NCI-H524 (cell line): ENCODE data around the gene CARD10.
A peak's percentile ranks its signal among the peaks of the same experiment; 100 is the strongest.

Experiments
- DNase-seq, 2 experiments: peaks; one replicate each; lab custom pipeline; 2025; lab: John Stamatoyannopoulos, UW

Gene CARD10

DNA sequence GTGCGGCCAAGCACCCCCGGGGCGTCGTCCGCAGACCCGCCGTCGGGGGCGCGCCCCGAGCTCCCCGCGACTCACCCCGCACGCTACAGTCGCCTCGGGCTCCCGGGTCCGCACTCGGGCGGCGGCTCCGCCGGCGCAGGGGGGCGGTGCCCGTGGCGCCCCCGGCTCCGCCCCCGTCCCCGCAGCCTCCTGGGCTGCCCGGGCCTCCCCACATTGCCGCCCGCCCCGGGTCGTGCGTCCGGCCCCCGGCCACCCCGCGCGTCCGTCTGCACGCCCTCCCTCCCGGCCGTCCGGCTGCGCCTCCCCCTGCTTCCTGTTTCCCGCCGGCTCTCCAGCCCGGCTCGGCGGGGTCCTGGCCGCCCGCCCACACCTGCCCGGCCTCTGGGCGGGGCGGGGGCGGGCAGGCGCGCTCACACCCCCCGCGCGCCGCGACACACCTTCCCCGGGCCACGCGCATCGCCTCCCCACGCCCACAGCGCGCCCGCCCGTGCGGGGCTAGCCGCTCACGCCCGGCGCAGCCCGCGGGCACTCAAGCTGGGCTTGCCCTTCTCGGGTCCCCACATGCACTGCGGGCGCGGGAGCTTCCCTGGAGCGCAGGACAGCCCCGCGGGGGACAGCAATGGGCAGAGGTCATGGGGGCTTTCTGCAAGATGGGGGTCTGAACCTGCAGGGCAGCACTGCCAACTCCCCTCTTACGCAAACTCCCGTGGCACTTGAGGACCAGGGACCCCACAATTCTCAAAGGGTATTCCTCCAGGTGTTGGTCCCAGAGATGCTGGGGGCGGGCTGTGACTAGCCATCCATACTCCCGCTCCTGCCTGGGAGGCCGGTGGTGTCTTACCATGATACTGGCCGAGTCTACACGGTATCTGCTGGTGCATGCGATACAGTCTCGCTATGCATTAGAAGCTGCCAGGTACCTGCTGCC, at the start of gene CARD10:
CARD10 (minus strand) TSS at position 148 of the 928 bp plus-strand sequence. CDS start 215 bp downstream, outside the sequence.
- DNase-seq = no peak

DNA sequence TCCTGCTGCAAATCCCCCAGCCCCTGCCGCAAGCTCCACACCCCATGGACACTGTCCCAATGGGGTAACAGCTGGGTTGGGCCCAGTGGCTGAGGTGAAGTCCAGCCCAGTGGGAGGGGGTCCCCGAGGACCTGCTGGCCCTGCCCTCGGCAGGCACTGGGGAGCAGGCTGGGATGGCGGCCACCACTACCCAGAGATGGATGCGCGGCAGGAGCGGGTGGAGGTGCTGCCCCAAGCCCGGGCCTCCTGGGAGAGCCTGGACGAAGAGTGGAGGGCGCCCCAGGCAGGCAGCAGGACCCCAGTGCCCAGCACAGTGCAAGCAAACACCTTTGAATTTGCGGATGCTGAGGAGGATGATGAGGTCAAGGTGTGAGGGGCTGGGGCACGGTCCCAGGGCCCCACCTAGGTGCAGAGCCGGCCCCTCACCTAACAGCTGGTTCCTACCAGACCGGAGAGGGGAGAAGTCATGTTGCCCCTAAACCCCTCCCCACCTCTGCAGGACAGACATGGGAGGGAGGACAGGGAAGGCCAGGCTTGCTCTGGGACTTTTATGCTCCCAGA, 49.3 kb upstream of the CARD10 start:
- no peak for DNase-seq

DNA sequence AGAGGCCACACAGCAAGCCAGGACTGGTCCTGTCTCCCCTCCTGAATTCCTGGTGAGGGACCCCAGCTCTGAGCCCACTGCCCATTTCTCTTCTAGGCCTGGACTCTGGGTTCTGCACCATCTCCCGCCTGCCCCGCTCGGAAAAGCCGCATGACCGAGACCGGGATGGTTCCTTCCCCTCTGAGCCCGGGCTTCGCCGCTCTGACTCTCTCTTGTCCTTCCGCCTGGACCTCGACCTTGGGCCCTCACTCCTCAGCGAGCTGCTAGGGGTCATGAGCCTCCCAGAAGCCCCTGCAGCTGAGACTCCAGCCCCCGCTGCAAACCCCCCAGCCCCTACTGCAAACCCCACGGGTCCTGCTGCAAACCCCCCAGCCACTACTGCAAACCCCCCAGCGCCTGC, 48.8 kb upstream of the CARD10 start:
- DNase-seq = no peak

- DNase-seq = peak; percentile 25 to 77
Observed at GRCh38 chr22:37566903-37567798, 47.9 kb upstream of the CARD10 start.

- no peak for DNase-seq
Observed at GRCh38 chr22:37566329-37566837, 47.2 kb upstream of the CARD10 start.

GRCh38 chr22:37565830-37566229, 46.6 kb upstream of the CARD10 start:
- DNase-seq = no peak

DNA sequence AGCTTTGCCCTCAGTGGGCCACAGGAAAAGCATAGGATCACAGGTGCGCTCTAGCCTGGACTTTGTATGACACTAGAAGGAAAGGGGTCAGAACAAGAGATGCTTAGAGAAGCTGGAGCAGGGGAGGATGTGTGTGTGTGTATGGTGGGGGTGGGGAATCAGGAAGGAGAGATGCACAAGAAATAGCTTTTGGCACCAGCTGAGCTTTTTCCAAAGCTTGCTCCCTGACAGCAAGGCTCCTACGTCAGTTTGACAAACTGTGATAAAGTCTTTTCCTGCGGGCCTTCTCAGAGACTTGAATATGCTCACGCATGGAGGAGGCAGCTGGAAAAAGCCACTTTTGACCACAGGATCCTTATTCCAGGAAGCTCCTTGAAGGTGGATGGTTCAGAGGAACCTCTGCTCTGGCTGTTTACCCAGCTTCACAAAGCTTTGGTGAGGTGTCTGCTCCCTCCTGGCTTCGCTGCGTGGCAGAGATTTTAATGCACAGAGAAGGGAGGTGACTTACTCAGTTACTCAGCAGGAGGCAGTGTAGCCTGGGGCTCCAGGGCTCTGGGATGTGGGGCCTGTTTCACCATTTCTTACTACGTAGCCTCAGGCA, 45.0 kb upstream of the CARD10 start:
- no peak for DNase-seq

DNA sequence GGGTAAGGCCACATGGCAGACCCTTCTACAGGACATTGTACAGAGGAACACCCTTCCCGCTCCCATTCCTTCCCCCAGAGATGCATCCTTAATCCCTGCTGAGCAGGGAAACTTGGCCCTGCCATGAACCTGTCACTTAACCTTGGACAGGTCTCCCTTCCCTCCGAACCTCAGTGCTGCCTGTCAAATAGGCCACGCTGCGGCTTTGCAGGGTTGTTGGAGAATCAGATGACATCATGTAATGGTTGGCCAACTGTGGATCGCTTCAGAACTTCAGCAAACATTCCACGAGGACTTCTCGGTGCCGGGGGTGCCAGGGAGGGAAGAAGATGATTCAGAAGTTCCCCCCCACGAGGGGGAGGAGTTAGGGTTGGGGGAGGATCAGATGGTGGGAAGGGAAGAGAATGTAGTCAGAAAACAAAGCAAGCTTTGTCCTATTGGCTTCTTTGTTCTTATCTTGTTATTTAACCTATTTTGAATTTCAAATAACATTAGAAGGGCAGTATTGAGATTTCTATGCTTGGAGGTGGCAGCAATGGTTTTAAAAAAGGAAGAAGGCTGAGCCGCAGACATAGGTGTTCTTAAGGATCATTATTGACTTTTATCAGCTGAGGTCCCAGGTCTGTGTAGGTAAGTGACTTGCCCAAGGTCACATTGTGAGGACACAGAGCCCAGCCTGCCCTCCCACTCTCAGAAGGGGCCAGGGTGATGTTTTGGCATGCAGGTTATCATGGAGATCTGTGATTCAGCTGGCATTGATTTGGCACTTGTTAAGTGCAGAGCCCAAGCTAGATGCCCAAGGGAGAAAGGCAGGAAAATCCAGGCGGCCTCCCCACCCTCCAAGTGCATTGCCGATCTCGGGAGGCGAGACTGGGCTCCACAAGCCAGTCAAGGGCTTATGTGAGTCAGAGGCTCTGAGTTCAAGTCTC, 44.2 kb upstream of the CARD10 start:
- DNase-seq = no peak

DNA sequence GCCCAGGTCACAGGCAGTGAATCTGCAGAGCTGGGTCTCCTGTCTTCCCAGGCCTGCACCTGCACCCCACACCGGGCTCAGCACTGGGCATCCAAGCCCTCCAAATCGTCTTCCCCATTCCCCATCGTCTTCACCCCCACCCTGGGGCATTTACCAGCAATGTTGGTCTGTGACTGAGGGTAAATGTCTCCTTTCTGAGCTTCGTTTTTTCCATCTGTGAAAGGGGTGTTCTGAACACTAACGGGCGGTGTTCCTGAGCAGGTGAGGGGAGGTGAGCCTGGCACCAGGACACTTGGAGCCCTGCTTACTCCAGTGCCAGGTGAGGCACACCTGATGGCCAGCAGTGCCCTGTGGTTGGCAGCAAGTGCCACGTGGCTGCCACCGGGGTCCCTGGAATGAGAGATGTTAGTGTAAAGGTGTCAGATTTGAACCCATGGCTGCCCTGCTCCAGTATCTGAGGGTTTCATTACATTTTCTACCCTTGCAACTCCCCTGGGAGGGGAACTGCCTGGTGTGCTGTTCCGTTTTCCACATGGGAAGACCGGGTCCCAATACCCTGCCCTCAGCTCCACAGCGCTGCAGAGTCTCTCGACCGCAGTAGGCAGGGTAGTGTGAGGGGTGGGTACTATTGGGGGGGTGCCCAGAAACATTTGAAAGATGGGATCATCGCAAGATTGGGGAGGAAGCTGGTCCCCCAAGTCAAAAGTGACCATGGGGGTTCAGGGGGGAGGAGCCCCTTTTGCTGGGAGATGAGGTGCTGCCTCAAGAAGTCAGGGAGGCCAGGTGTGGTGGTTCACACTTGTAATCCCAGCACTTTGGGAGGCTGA, 43.0 kb upstream of the CARD10 start:
- no peak for DNase-seq

GRCh38 chr22:37561212-37562048, 42.2 kb upstream of the CARD10 start:
- peak; percentile 13 to 73 for DNase-seq

- DNase-seq = no peak
Observed at GRCh38 chr22:37560608-37561211, 41.5 kb upstream of the CARD10 start.

- DNase-seq = peak in 1 of 2 experiments; percentile 9
Observed at GRCh38 chr22:37559901-37560607, 40.8 kb upstream of the CARD10 start, which contains the start of gene CDC42EP1. CDC42EP1 (plus strand) TSS chr22:37560480; CDS start chr22:37566350, 5,870 bp downstream.

DNA sequence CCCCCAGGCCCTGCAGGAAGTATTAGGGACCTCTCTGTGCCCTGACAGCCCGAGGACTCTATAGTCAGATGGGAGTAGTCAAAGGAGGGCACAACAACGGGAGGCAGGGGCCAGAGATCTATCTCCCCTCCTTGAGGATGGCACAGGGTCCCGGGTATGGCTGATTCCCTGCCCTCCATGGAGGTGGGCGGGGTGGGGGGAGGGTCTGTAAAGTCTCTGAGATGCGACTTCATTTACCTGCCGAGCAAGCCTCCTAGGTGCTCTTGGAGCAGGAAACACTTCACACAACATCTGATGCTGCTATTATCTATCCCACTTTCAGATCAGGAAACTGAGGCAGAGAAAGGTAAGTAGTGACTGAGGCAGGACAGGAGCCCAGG, 40.3 kb upstream of the CARD10 start:
- DNase-seq = no peak

DNA sequence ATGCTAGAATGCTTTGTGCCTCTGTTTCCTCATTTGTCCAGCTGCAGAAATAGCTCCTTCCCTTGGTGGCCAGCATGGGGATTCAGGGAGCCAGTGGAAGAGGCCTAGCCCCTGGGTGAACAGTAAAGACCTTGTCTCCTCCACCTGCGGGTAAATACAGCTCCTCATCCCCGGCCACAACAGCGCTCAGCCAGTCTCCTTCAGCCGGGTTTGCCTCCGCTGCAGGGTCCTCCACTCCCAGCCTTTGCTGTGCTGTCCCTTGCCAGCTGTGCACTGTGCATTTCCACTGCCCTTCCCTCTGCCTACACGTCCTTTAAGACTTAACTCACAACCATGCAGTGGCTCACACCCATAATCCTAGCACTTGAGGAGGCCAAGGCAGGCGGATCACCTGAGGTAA, 39.6 kb upstream of the CARD10 start:
- no peak for DNase-seq

GRCh38 chr22:37557321-37558001, 38.2 kb upstream of the CARD10 start:
- no peak for DNase-seq

- no peak for DNase-seq
Observed at GRCh38 chr22:37556710-37557109, 37.5 kb upstream of the CARD10 start.

DNA sequence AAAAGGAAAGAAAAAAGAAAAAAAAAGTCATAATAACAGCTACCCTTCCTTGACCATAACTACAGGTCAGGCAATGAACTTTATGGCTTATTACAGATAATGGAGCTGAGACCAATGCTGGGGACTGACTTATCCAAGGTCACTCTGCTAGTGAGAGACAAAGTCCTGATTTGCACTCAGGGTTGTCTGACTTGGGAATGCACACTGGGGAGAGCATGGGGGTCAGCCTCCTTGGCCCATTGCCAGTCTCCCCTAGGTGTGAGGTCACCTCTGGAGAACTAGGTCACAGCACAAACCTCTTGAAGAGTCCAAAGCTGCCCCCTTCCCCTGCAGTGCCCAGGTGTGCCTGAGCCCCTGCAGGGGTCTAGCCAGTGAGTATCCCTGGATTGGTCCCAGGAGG, 35.8 kb upstream of the CARD10 start:
- no peak for DNase-seq
